Stimulated activated CD8-positive, alpha-beta memory T cell treated with anti-CD3 and anti-CD28 coated beads, Interleukin-7, amount 100 ng/mL, for 24 hours (primary cell): Measurements from ENCODE around the gene MECP2.
"Not testable (repeated sequence)": the region's sequence is repeated elsewhere in the genome, so short reads cannot be mapped to it uniquely, and the experiment has no call there.

ENCODE experiments used
- DNase-seq: peaks from one replicate; pipeline ENCODE4 v3.0.0-alpha.2; 2020; ENCODE audit warnings: low read depth

MECP2 gene

GRCh38 chrX:154097589-154098541 lies at the start of gene MECP2:
TSS of gene MECP2 (minus strand) at chrX:154097717.
- peak; percentile 58 for DNase-seq

- DNase-seq: not testable (repeated sequence)
Measured at GRCh38 chrX:154144010-154144409, 46.5 kb upstream of the MECP2 start, which contains the start of gene OPN1LW. TSS of gene OPN1LW (plus strand) at chrX:154144243. CDS start at chrX:154144284, 41 bp downstream.

GRCh38 chrX:154142950-154143745 lies 45.6 kb upstream of the MECP2 start:
- DNase-seq: no peak

GRCh38 chrX:154142386-154142785 lies 44.9 kb upstream of the MECP2 start:
- DNase-seq: no peak

GRCh38 chrX:154140742-154141141 lies 43.2 kb upstream of the MECP2 start:
- DNase-seq: no peak

GRCh38 chrX:154140206-154140605 lies 42.7 kb upstream of the MECP2 start:
- no peak for DNase-seq

- no peak for DNase-seq
Measured at GRCh38 chrX:154138857-154139256, 41.3 kb upstream of the MECP2 start.

GRCh38 chrX:154136627-154137161 lies 39.2 kb upstream of the MECP2 start:
- DNase-seq: peak; percentile 33

- DNase-seq: no peak
Measured at GRCh38 chrX:154135458-154136229, 38.1 kb upstream of the MECP2 start.

GRCh38 chrX:154132366-154132765 lies 34.8 kb upstream of the MECP2 start:
- no peak for DNase-seq

GRCh38 chrX:154131955-154132354 lies 34.4 kb upstream of the MECP2 start:
- no peak for DNase-seq

GRCh38 chrX:154126101-154126500 lies 28.6 kb upstream of the MECP2 start:
- no peak for DNase-seq

GRCh38 chrX:154125391-154126040 lies 28.0 kb upstream of the MECP2 start:
- no peak for DNase-seq

GRCh38 chrX:154123241-154124219 lies 26.0 kb upstream of the MECP2 start:
- no peak for DNase-seq

- no peak for DNase-seq
Measured at GRCh38 chrX:154121961-154122360, 24.4 kb upstream of the MECP2 start.

GRCh38 chrX:154121207-154121606 lies 23.7 kb upstream of the MECP2 start:
- DNase-seq: no peak

GRCh38 chrX:154120567-154120966 lies 23.1 kb upstream of the MECP2 start:
- no peak for DNase-seq

- DNase-seq: no peak
Measured at GRCh38 chrX:154117566-154117965, 20.0 kb upstream of the MECP2 start.

GRCh38 chrX:154116426-154117211 lies 19.1 kb upstream of the MECP2 start:
- DNase-seq: no peak
